Activated T-cell treated with anti-CD3 and anti-CD28 coated beads, Interleukin-2, amount 50 U/mL, for 72 hours (primary cell): ENCODE data around the gene ZFC3H1. TPM values are rescaled to one million over a fixed set of nuclear protein-coding genes. Genes with fewer than 3 reads are reported as not detected.
A peak's percentile ranks its signal among the peaks of the same experiment; 100 is the strongest.

Experiments
- ATAC-seq, 2 donors: fragments of 150-1000 bp; cut with Tn5 transposase; replicated peaks in 1 of 2; 2 replicates each; pipeline ENCODE4 v1.10.0; 2021; ENCODE audit warnings: moderate library complexity in 2 of 2, mild to moderate bottlenecking in 1 of 2
- DNase-seq, 2 donors: peaks; one replicate each; pipeline ENCODE4 v3.0.0; 2021 to 2022; ENCODE audit warnings: mixed read lengths in 1 of 2
- H3K27ac Mint-ChIP-seq: one replicate; pipeline ENCODE4 v1.8.0; 2022; ENCODE audit warnings: mild to moderate bottlenecking, moderate library complexity, mixed read lengths
- H3K27me3 Mint-ChIP-seq: one replicate; pipeline ENCODE4 v1.8.0; 2022; ENCODE audit warnings: low read depth, mixed read lengths
- H3K36me3 Mint-ChIP-seq, 2 donors: one replicate each; pipeline ENCODE4 v1.8.0; 2022; ENCODE audit warnings: mixed read lengths in 2 of 2, mild to moderate bottlenecking in 1 of 2; ENCODE audit not compliant: insufficient read depth in 2 of 2
- H3K4me1 Mint-ChIP-seq: one replicate; pipeline ENCODE4 v1.8.0; 2022; ENCODE audit warnings: low read depth, mixed read lengths
- H3K4me3 Mint-ChIP-seq, 2 donors: one replicate each; pipeline ENCODE4 v1.8.0; 2022; ENCODE audit warnings: mild to moderate bottlenecking in 2 of 2, mixed read lengths in 2 of 2, moderate library complexity in 2 of 2
- H3K9me3 Mint-ChIP-seq, 2 donors: one replicate each; pipeline ENCODE4 v1.8.0; 2022; ENCODE audit warnings: mixed read lengths in 2 of 2
- total RNA-seq, 2 donors: library from RNA; stranded (reverse); gene quantifications; one replicate each; pipeline ENCODE4 v1.2.3, GENCODE V29; 2022

Gene ZFC3H1
- total RNA-seq, 2 donors from 2014 or later: 87.7 to 98.7 TPM

DNA sequence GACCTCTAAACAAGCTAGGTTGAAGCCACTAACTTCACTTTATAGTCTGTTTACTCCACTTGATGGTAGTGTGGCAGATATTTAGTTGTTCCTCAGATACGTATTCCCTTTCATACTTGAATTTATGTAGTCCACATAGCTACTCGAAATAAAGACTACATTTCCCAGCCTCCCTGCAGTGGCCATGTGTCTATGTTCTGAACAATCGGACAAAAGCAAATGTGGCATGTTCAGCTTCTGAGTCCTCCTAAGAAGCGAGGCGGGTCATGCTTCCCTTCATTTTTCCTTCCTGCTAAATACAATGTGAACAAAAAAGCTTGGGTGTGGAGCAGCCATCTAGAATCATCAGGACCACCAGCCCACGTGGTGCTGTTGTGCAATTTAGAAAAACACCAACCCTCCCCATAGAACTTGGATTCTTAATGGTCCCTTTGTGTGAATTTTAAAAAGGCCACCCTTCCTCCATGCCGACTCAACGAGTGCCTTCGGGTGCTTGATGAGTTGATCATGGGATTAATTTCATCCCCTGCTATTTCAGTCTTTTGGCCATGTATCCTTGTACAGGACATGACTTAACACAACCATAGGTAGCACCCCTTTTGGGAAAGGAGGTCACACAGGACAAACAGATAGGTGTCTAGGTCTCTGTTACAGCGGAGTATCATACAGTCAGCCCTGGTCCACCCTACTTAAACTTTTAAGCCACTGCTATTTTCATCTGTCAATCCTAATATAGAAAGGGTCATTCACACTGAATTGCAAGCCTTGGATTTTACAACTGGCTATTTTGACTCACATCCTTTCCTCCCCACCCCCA is 60.7 kb downstream of the ZFC3H1 start:
- Mint-ChIP-seq H3K9me3 (peaks cover 0 to 6% of the 10 kb centered on the region in 2 donors), H3K27me3 (no peaks in the 10 kb centered on the region), H3K4me1 (no peaks in the 10 kb centered on the region), H3K4me3 (no peak overlapping the region), H3K36me3 (peaks cover 0 to 18% of the 10 kb centered on the region in 2 donors), H3K27ac (peak overlapping the region; percentile 67)
- ATAC-seq (no peak), DNase-seq (no peak)

DNA sequence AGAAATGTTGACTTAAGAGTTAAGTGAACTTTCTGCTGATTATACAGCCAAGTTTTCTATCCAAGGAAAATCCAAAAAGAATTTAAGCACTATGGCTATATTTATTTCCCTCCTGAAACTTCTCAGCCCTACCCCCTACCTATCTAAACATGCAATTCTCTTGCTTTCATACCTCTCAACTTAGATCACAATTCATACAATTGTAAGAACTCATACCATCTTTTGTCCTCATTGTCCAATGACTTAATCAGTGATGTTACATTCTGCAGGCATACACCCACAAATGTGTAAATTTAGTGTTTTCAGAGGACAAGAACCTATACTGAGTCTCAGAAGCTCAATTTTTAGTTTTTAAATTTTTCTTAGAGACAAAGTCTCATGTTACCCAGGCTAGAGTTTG is 62.1 kb downstream of the ZFC3H1 start:
- DNase-seq (no peak), ATAC-seq (no peak)
- Mint-ChIP-seq H3K4me3 (no peak overlapping the region), H3K36me3 (peaks cover 0 to 7% of the 10 kb centered on the region in 2 donors), H3K27ac (no peak overlapping the region), H3K9me3 (peaks cover 0 to 6% of the 10 kb centered on the region in 2 donors), H3K4me1 (no peaks in the 10 kb centered on the region), H3K27me3 (no peaks in the 10 kb centered on the region)

DNA sequence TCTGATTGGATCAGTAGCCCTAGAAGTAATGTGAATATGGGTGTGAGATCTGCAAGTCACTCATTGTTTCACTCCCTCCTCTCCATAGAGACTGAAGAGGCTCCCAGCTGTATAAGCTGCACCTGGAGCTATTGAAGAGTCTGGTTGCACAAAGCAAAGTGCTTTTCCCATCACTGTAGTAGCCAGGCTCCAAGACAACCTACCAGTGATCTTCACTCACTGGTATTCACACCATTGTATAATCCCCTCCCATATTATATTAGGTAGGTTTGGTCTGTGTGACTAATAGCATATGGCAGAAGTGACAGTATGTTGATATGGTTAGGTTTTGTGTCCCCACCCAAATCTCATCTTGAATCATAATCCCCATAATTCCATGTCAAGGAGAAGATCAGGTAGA is 64.4 kb downstream of the ZFC3H1 start:
- Mint-ChIP-seq H3K9me3 (peaks cover 0 to 6% of the 10 kb centered on the region in 2 donors), H3K27me3 (peaks cover 11% of the 10 kb centered on the region), H3K27ac (no peak overlapping the region), H3K4me3 (no peak overlapping the region), H3K4me1 (no peaks in the 10 kb centered on the region), H3K36me3 (peaks cover 0 to 4% of the 10 kb centered on the region in 2 donors)
- ATAC-seq (peak in 1 of 2 donors; percentile 25), DNase-seq (no peak)

DNA sequence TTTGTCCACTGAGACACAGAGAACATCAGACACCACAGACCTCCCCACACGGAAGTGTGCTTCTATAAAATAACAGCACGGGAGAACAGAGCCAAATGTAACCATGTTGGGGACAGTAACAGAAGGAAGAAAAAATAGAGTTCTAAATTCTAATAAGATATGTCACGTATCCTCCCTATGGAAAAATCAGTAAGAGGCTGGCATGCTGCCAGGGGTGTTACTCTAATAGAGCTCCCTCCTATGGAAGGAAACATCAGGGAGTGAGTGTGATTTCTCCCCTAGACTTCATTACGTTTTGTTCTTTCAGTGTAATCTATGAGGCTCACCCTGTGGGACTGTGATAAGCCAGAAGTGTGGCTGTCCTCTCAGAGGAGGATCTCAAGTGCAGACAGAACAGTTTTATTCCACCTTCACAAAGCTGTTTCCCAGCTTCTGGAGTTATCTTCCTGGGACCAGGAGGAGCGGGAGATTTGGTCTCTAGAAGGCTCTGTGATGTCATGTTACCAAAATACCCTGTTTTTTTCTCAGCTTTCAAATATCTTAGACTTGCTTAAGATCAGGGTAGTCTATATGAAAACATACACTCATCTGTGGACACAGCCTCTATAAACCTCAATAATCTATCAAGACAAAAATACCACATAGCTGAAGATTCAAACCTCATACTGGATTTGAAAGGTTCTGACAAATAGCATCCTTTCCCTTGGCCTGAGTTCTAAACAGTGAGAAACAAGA is 69.3 kb downstream of the ZFC3H1 start:
- peaks cover 0 to under 1% of the 10 kb centered on the region in 2 donors for H3K9me3 Mint-ChIP-seq
- no peak overlapping the region for H3K4me3 Mint-ChIP-seq
- peaks cover 0 to under 1% of the 10 kb centered on the region in 2 donors for H3K36me3 Mint-ChIP-seq
- no peak for ATAC-seq
- no peaks in the 10 kb centered on the region for H3K4me1 Mint-ChIP-seq
- H3K27ac Mint-ChIP-seq: no peak overlapping the region
- peaks cover 27% of the 10 kb centered on the region for H3K27me3 Mint-ChIP-seq
- DNase-seq: no peak

DNA sequence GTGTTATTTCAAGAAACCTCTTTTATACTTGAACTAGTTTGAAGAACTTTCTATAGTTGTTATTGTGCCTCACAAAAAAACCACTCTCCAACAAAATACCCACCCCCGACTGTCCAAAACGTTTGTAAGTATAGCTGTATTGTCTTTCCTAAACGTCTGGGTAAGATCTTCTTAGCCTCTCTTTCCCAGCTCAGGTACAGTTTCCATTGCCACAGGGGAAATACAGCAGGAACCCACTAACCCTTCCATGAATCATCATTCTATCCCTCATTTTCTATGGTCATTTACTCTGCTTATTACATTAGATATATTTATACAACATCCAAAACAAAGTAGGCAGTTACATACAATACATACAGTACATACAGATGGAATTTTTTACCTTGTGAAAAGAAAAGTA is 70.8 kb downstream of the ZFC3H1 start:
- Mint-ChIP-seq H3K4me1 (no peaks in the 10 kb centered on the region), H3K27me3 (peaks cover 28% of the 10 kb centered on the region), H3K27ac (no peak overlapping the region), H3K9me3 (no peaks in the 10 kb centered on the region), H3K36me3 (no peaks in the 10 kb centered on the region), H3K4me3 (no peak overlapping the region)
- DNase-seq (no peak), ATAC-seq (no peak)

GRCh38 chr12:71591601-71592000 is 72.0 kb downstream of the ZFC3H1 start:
- Mint-ChIP-seq H3K9me3 (no peaks in the 10 kb centered on the region), H3K4me1 (no peaks in the 10 kb centered on the region), H3K27ac (no peak overlapping the region), H3K27me3 (peaks cover 37% of the 10 kb centered on the region), H3K4me3 (no peak overlapping the region), H3K36me3 (no peaks in the 10 kb centered on the region)
- ATAC-seq: no peak
- no peak for DNase-seq

DNA sequence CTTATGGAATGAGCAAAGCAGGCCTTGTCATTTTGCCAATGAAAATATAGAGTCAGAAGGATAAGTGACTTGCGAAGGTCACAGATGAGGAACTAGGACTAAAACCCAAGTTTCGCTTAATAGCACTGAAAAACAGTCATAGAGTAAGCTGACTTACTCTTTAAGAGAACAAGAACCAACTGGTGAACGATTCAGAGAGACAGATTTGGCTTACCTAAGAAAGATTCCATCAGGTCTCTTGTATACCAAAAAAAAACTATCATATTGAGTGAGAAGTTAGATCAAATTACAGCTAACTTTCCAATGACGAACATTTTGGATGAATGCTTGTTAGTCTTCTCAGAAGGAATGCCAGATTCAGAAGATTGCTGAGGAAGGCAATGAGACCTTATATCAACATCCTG is 74.2 kb downstream of the ZFC3H1 start:
- H3K27ac Mint-ChIP-seq: no peak overlapping the region
- no peaks in the 10 kb centered on the region for H3K4me1 Mint-ChIP-seq
- no peaks in the 10 kb centered on the region for H3K9me3 Mint-ChIP-seq
- no peak for ATAC-seq
- H3K4me3 Mint-ChIP-seq: no peak overlapping the region
- H3K27me3 Mint-ChIP-seq: peaks cover 28% of the 10 kb centered on the region
- no peaks in the 10 kb centered on the region for H3K36me3 Mint-ChIP-seq
- no peak for DNase-seq

DNA sequence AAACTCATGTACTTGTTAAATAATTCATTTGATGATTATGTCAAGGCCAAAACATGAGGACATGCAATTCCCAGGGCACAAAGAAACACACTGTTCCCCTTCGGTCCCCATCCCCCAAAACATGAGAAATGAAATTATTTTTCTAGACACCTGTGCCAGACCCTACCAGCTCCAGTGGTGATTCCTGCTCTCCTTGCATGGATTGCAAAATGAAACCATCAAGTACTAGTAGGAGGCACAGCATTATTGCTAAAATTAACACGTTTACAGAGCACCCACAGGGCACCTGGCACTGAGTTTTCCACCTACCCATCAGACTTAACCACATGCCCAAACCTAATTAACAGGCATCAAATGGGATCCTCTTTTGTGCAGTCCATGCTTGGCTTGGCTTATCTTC is 76.6 kb downstream of the ZFC3H1 start:
- Mint-ChIP-seq H3K9me3 (no peaks in the 10 kb centered on the region), H3K4me1 (no peaks in the 10 kb centered on the region), H3K27me3 (peaks cover 9% of the 10 kb centered on the region), H3K27ac (no peak overlapping the region), H3K4me3 (no peak overlapping the region), H3K36me3 (no peaks in the 10 kb centered on the region)
- ATAC-seq: no peak
- DNase-seq: no peak

DNA sequence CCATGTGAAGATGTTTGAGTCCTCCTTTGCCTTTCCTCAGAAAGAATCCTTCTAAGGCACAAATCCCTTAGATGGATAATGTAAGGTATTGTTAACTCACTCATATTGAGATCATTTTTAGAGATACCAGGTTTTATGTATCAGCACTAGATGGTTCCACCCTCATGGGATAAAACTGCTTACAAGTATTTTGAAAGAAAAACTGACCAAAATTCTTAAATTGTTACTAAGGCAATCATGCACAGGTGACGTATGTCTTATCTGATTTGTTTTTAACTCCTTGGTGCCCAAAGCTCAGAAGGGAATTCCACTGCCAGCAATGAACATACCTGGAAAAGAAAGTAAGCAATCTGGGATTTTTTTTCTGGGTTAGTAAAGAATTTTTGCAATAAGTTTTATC is 78.4 kb downstream of the ZFC3H1 start:
- H3K9me3 Mint-ChIP-seq: no peaks in the 10 kb centered on the region
- H3K27ac Mint-ChIP-seq: no peak overlapping the region
- no peak for ATAC-seq
- no peaks in the 10 kb centered on the region for H3K4me1 Mint-ChIP-seq
- no peaks in the 10 kb centered on the region for H3K36me3 Mint-ChIP-seq
- peaks cover 9% of the 10 kb centered on the region for H3K27me3 Mint-ChIP-seq
- no peak overlapping the region for H3K4me3 Mint-ChIP-seq
- no peak for DNase-seq

GRCh38 chr12:71584356-71584755 is 79.3 kb downstream of the ZFC3H1 start:
- Mint-ChIP-seq H3K27ac (no peak overlapping the region), H3K9me3 (no peaks in the 10 kb centered on the region), H3K27me3 (peaks cover 9% of the 10 kb centered on the region), H3K4me1 (no peaks in the 10 kb centered on the region), H3K36me3 (no peaks in the 10 kb centered on the region), H3K4me3 (no peak overlapping the region)
- ATAC-seq (no peak), DNase-seq (no peak)

DNA sequence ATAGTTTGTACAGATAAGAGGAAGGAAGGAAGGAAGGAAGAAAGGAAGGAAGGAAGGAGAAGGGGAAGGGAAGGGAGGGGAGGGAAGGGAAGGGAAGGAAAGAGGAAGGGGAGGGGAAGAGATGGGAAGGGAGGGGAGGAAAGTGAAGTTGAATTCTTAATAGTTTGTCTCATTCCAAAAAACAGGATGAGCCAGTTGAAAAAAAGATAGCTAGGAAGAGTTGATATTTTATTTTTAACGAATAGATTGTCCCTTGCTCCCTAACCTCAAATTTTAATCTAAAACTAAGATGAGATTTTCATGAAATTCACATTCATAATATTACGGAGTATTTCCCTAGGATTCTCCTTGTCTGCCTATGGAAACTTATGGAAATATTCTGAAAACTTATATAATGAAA is 80.7 kb downstream of the ZFC3H1 start:
- no peak for ATAC-seq
- H3K4me3 Mint-ChIP-seq: no peak overlapping the region
- H3K36me3 Mint-ChIP-seq: no peaks in the 10 kb centered on the region
- no peaks in the 10 kb centered on the region for H3K4me1 Mint-ChIP-seq
- peaks cover 9% of the 10 kb centered on the region for H3K27me3 Mint-ChIP-seq
- DNase-seq: no peak
- no peaks in the 10 kb centered on the region for H3K9me3 Mint-ChIP-seq
- no peak overlapping the region for H3K27ac Mint-ChIP-seq

- H3K4me3 Mint-ChIP-seq: no peak overlapping the region
- H3K9me3 Mint-ChIP-seq: no peaks in the 10 kb centered on the region
- ATAC-seq (no peak), DNase-seq (no peak)
- H3K4me1 Mint-ChIP-seq: no peaks in the 10 kb centered on the region
- no peaks in the 10 kb centered on the region for H3K36me3 Mint-ChIP-seq
- no peaks in the 10 kb centered on the region for H3K27me3 Mint-ChIP-seq
- no peak overlapping the region for H3K27ac Mint-ChIP-seq
Measured at GRCh38 chr12:71581206-71581605, 82.4 kb downstream of the ZFC3H1 start.

GRCh38 chr12:71578694-71579258 is 84.9 kb downstream of the ZFC3H1 start:
- DNase-seq: no peak
- no peaks in the 10 kb centered on the region for H3K36me3 Mint-ChIP-seq

More at GRCh38 chr12:71578694-71579258, 84.9 kb downstream of the ZFC3H1 start:
- no peaks in the 10 kb centered on the region for H3K9me3 Mint-ChIP-seq
- no peak overlapping the region for H3K4me3 Mint-ChIP-seq
- H3K27me3 Mint-ChIP-seq: no peaks in the 10 kb centered on the region
- no peak overlapping the region for H3K27ac Mint-ChIP-seq
- H3K4me1 Mint-ChIP-seq: no peaks in the 10 kb centered on the region
- no peak for ATAC-seq
